H1 (cell line): ENCODE measurements around the gene FANCE. TPM values are rescaled to one million over a fixed set of nuclear protein-coding genes. Genes with fewer than 3 reads are reported as not detected.

Experiments used
- CTCF ChIA-PET: fragments of 300-600 bp; sonication (Branson Sonifier 250); formaldehyde crosslinking; loops from one replicate; lab custom pipeline; 2021; ENCODE audit not compliant: partially characterized antibody; lab: Charles Lee
- POLR2A ChIA-PET: fragments of 300-600 bp; sonication (Branson Sonifier 250); formaldehyde crosslinking; loops from one replicate; lab custom pipeline; 2021; ENCODE audit warnings: inconsistent platforms; ENCODE audit not compliant: partially characterized antibody; lab: Charles Lee
- DNase-seq, 2 experiments: peaks; one replicate each; pipeline versions ENCODE4 v3.0.0 to v3.0.0-alpha.2; 2010 to 2022; ENCODE audit warnings: low spot score in 2 of 2, low read depth in 1 of 2, mixed read lengths in 1 of 2
- FAIRE-seq: peaks from 2 replicates; lab custom pipeline; 2011; peaks lifted over from hg19 to GRCh38; lab: Jason Lieb, UNC
- H2AFZ ChIP-seq: 2 replicates; pipeline ENCODE4 v1.8.1; 2012; ENCODE audit warnings: low read length, inconsistent platforms
- H2AK5ac ChIP-seq: 2 replicates; pipeline ENCODE4 v1.6.1; 2013; ENCODE audit warnings: low read depth, low read length
- H2BK120ac ChIP-seq: replicated peaks from 2 replicates; pipeline ENCODE3; 2013; ENCODE audit warnings: low read depth, low read length, inconsistent platforms
- H2BK12ac ChIP-seq: 2 replicates; pipeline ENCODE4 v1.6.1; 2013; ENCODE audit warnings: low read depth, low read length
- H2BK15ac ChIP-seq: 2 replicates; pipeline ENCODE4 v1.6.1; 2013; ENCODE audit warnings: low read length
- H2BK20ac ChIP-seq: 2 replicates; pipeline ENCODE4 v1.6.1; 2013; ENCODE audit warnings: low read length
- H2BK5ac ChIP-seq: 2 replicates; pipeline ENCODE4 v1.6.1; 2013; ENCODE audit warnings: low read depth, low read length
- H3K14ac ChIP-seq: 2 replicates; pipeline ENCODE4 v1.6.1; 2013; ENCODE audit warnings: inconsistent platforms; ENCODE audit not compliant: insufficient read length
- H3K18ac ChIP-seq: 2 replicates; pipeline ENCODE4 v1.6.1; 2013; ENCODE audit warnings: low read length; ENCODE audit errors: extremely low read depth
- H3K23ac ChIP-seq: 2 replicates; pipeline ENCODE4 v1.6.1; 2013; ENCODE audit warnings: inconsistent platforms; ENCODE audit not compliant: insufficient read length
- H3K23me2 ChIP-seq: 2 replicates; pipeline ENCODE4 v1.6.1; 2013; ENCODE audit warnings: low read depth, low read length
- H3K27ac ChIP-seq: 2 replicates; pipeline ENCODE4 v1.6.1; 2011; ENCODE audit warnings: low read depth, low read length, inconsistent platforms
- H3K27me3 ChIP-seq, 4 experiments: replicated peaks in 1 of 4; 1 replicate in 1 of 4; 2 replicates in 3 of 4; pipeline versions ENCODE4 v1.6.1 to v1.8.1; 2011 to 2013; ENCODE audit warnings: low read length in 3 of 4, mild to moderate bottlenecking in 3 of 4, inconsistent platforms in 2 of 4, mixed read lengths in 2 of 4, moderate library complexity in 1 of 4; ENCODE audit not compliant: control insufficient read depth in 3 of 4, insufficient read depth in 3 of 4; ENCODE audit errors: extremely low read depth in 1 of 4
- H3K36me3 ChIP-seq, 4 experiments: 2 replicates each; pipeline versions ENCODE4 v1.6.1 to v1.8.1; 2011 to 2013; ENCODE audit warnings: mild to moderate bottlenecking in 4 of 4, low read length in 3 of 4, moderate library complexity in 2 of 4, control low read depth in 1 of 4, inconsistent platforms in 1 of 4; ENCODE audit not compliant: insufficient read depth in 4 of 4, control insufficient read depth in 2 of 4
- H3K4ac ChIP-seq: replicated peaks from 2 replicates; pipeline ENCODE3; 2013; ENCODE audit warnings: low read length, low read depth, mixed read lengths, inconsistent platforms; ENCODE audit not compliant: insufficient read length
- H3K4me1 ChIP-seq, 4 experiments: replicated peaks in 1 of 4; 1 replicate in 1 of 4; 2 replicates in 3 of 4; pipeline versions ENCODE4 v1.6.1 to v1.8.1; 2011 to 2013; ENCODE audit warnings: low read length in 3 of 4, inconsistent platforms in 2 of 4, mixed read lengths in 1 of 4; ENCODE audit not compliant: insufficient read depth in 4 of 4, control insufficient read depth in 3 of 4
- H3K4me2 ChIP-seq, 2 experiments: 2 replicates each; pipeline versions ENCODE4 v1.6.1 to v1.8.1; 2011 to 2013; ENCODE audit warnings: low read depth in 2 of 2, low read length in 2 of 2, control low read depth in 1 of 2, inconsistent platforms in 1 of 2, mild to moderate bottlenecking in 1 of 2; ENCODE audit not compliant: insufficient read depth in 1 of 2
- H3K4me3 ChIP-seq, 4 experiments: fragments of 200-600, 300-600 bp in 1 of 4; sonication (generic), shearing (Covaris generic), sonication (Bioruptor Twin) in 1 of 4; 2 replicates each; pipeline versions ENCODE4 v1.5.1 to v1.8.1; 2011 to 2016; ENCODE audit warnings: low read length in 4 of 4, low read depth in 3 of 4, control low read depth in 2 of 4, inconsistent platforms in 2 of 4, mild to moderate bottlenecking in 2 of 4, mixed read lengths in 1 of 4, moderate library complexity in 1 of 4; ENCODE audit not compliant: insufficient read depth in 2 of 4; ENCODE audit errors: extremely low read depth in 1 of 4
- H3K56ac ChIP-seq: replicated peaks from 2 replicates; pipeline ENCODE3; 2013; ENCODE audit warnings: low read depth, mild to moderate bottlenecking, mixed read lengths, low read length, inconsistent platforms; ENCODE audit not compliant: insufficient read length
- H3K79me1 ChIP-seq: 2 replicates; pipeline ENCODE4 v1.6.1; 2013; ENCODE audit warnings: low read depth, low read length, control low read depth
- H3K79me2 ChIP-seq, 2 experiments: 2 replicates each; pipeline versions ENCODE4 v1.6.1 to v1.8.1; 2012 to 2013; ENCODE audit warnings: low read length in 2 of 2, mild to moderate bottlenecking in 2 of 2, inconsistent platforms in 1 of 2; ENCODE audit not compliant: insufficient read depth in 2 of 2, control insufficient read depth in 1 of 2
- H3K9ac ChIP-seq, 4 experiments: replicated peaks in 1 of 4; 1 replicate in 1 of 4; 2 replicates in 3 of 4; pipeline versions ENCODE4 v1.6.1 to v1.8.1; 2011 to 2013; ENCODE audit warnings: low read depth in 3 of 4, low read length in 3 of 4, control low read depth in 2 of 4, mild to moderate bottlenecking in 2 of 4, moderate library complexity in 2 of 4, inconsistent platforms in 1 of 4; ENCODE audit errors: extremely low read depth in 1 of 4
- H3K9me3 ChIP-seq, 2 experiments: 2 replicates each; pipeline versions ENCODE4 v1.6.1 to v1.8.1; 2012 to 2013; ENCODE audit warnings: mild to moderate bottlenecking in 2 of 2, moderate library complexity in 2 of 2, control low read depth in 1 of 2, inconsistent platforms in 1 of 2, low read depth in 1 of 2, low read length in 1 of 2, mixed read lengths in 1 of 2; ENCODE audit not compliant: insufficient read depth in 2 of 2
- H4K20me1 ChIP-seq, 2 experiments: replicated peaks in 1 of 2; 2 replicates each; pipeline versions ENCODE3 to v1.8.1; 2011 to 2013; ENCODE audit warnings: inconsistent platforms in 2 of 2, low read length in 2 of 2, mild to moderate bottlenecking in 1 of 2; ENCODE audit not compliant: insufficient read depth in 2 of 2, control insufficient read depth in 1 of 2
- H4K5ac ChIP-seq: 2 replicates; pipeline ENCODE4 v1.6.1; 2013; ENCODE audit warnings: low read length, low read depth, mixed read lengths, inconsistent platforms; ENCODE audit not compliant: insufficient read length
- H4K8ac ChIP-seq: 2 replicates; pipeline ENCODE4 v1.8.0; 2013; ENCODE audit warnings: mild to moderate bottlenecking, moderate library complexity, low read length, inconsistent platforms; ENCODE audit not compliant: insufficient read depth; ENCODE audit errors: extremely low read depth
- H4K91ac ChIP-seq: replicated peaks from 2 replicates; pipeline ENCODE3; 2013; ENCODE audit warnings: low read length, mixed read lengths, inconsistent platforms; ENCODE audit not compliant: insufficient read length
- BACH1 ChIP-seq: IDR thresholded peaks from 2 replicates; pipeline ENCODE4 v1.6.1; 2012; ENCODE audit warnings: low read length, improper control_type of control experiment
- BCL11A ChIP-seq, 2 experiments: IDR thresholded peaks; one replicate each; pipeline ENCODE4 v1.6.1; 2011; ENCODE audit warnings: low read depth in 2 of 2, low read length in 2 of 2, mild to moderate bottlenecking in 2 of 2
- FOSL1 ChIP-seq: IDR thresholded peaks from 2 replicates; pipeline ENCODE4 v1.6.1; 2011; ENCODE audit warnings: mild to moderate bottlenecking, low read depth, low read length, moderate library complexity; ENCODE audit not compliant: insufficient read depth
- GABPA ChIP-seq: IDR thresholded peaks from 2 replicates; pipeline ENCODE4 v1.6.1; 2011; ENCODE audit warnings: mild to moderate bottlenecking, low read length, moderate library complexity, borderline replicate concordance; ENCODE audit not compliant: insufficient read depth
- POLR2A ChIP-seq, 2 experiments: IDR thresholded peaks; 1 replicate in 1 of 2; 2 replicates in 1 of 2; pipeline ENCODE4 v1.6.1; 2011; ENCODE audit warnings: low read depth in 2 of 2, low read length in 2 of 2, mild to moderate bottlenecking in 2 of 2; ENCODE audit errors: control extremely low read depth in 1 of 2
- RAD21 ChIP-seq, 2 experiments: IDR thresholded peaks in 1 of 2; conservative IDR thresholded peaks in 1 of 2; 2 replicates each; pipeline ENCODE4 v1.6.1; 2011; ENCODE audit warnings: low read depth in 2 of 2, low read length in 2 of 2, improper control_type of control experiment in 1 of 2, inconsistent platforms in 1 of 2, mild to moderate bottlenecking in 1 of 2, moderate library complexity in 1 of 2
- SUZ12 ChIP-seq: fragments of 200-600 bp; sonication (generic); IDR thresholded peaks from 2 replicates; pipeline ENCODE4 v1.6.1; 2012; ENCODE audit warnings: mild to moderate bottlenecking, inconsistent platforms, low read length, moderate library complexity, mixed read lengths
- TCF12 ChIP-seq: IDR thresholded peaks from 2 replicates; pipeline ENCODE4 v1.6.1; 2011; ENCODE audit warnings: low read depth, mild to moderate bottlenecking, low read length
- ZNF274 ChIP-seq: IDR thresholded peaks from 2 replicates; pipeline ENCODE4 v1.7.0; 2012; ENCODE audit warnings: low read length, borderline replicate concordance; ENCODE audit errors: extremely low read depth
- WGBS, 2 experiments: shearing (Covaris generic) in 1 of 2; methylation state at CpG; one replicate each; pipeline versions ENCODE4 v1.1.6 to v1.1.7; 2013 to 2015; ENCODE audit warnings: low lambda C conversion rate in 2 of 2, mixed read lengths in 2 of 2, inconsistent platforms in 1 of 2, low coverage in 1 of 2, missing lambda C conversion rate in 1 of 2; ENCODE audit not compliant: insufficient replicate concordance in 2 of 2, insufficient coverage in 1 of 2, insufficient read length in 1 of 2; ENCODE audit errors: extremely low coverage in 1 of 2, missing lambda C conversion rate in 1 of 2; 5-methylcytosine and 5-hydroxymethylcytosine counted together
- polyA plus RNA-seq, 7 experiments: library from polyadenylated mRNA; depleted of rRNA in 3 of 7; stranded (reverse) in 5 of 7; unstranded in 2 of 7; fragments of >200 nt in 5 of 7; fragments of 200-250 nt in 2 of 7; gene quantifications; 1 replicate in 5 of 7; 2 replicates in 1 of 7; 4 replicates in 1 of 7; pipeline versions ENCODE4 v1.2.1 to v1.2.3, GENCODE V29; 2011 to 2013; ENCODE audit warnings: missing spikeins in 2 of 7, mixed read lengths in 2 of 7
- total RNA-seq: library from RNA; stranded (reverse); fragmentation: NEBNext Ultra II Directional; extraction: Animal tissue kit (Norgen Biotek cat#: 25700); gene quantifications from 2 replicates; pipeline ENCODE4 v1.2.1, GENCODE V29; 2021
- TF ChIP-seq, protein P1 (sequence below): IDR thresholded peaks from 2 replicates; pipeline ENCODE4 v1.6.1; 2012; ENCODE audit warnings: low read length, inconsistent platforms

Gene FANCE
- total and polyA plus RNA-seq, 2 of the 8 experiments (the other 6 are each of a cell fraction or from before 2014, with no cell fraction given) = 16.1 to 17.0 TPM

DNA sequence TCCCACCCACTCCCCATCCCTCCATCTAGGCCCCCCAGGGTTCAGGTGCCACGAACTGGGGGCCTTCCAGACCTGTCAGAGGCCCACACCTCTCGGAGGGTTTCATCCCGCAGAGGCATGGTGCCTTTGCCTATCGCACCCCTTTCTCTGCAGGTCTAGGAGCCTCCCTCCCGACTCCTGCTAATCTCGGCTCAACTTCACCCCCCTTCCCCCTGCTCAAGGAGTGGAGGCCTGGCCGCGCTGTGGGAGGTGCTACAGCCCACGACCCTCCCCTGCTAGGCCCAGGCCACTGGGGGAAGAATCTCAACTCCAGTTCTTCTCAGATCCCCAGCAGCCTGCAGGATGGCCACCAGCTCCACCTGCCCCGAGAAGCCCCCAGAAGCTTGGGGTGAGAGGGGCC, 60.6 kb downstream of the FANCE start, which contains the start of gene TULP1:
Gene TULP1, minus strand, starts transcription at position 157 of the 400 bp plus-strand sequence. Its CDS starts 38 bp downstream, at position 119.
- H4K5ac ChIP-seq = no peak within 1 kb of the TSS
- H3K56ac ChIP-seq = peak within 1 kb of the TSS; percentile 6
- CTCF ChIA-PET = interaction anchor here (0.7 to 1.7 kb wide), 3 partner anchors 11 to 56 kb away, joined by 3 to 6 read pairs (median 3); no protein-coding TSS in a partner anchor
- no peak within 1 kb of the TSS for H3K27ac ChIP-seq
- POLR2A ChIA-PET = interaction anchor here (1.0 kb wide), 1 partner anchor 39 kb away, joined by 3 read pairs; no protein-coding TSS in a partner anchor
- H3K9me3 ChIP-seq = no peaks in the 10 kb centered on the region
- peak within 1 kb of the TSS; percentile 81 to 88 for H3K4me2 ChIP-seq
- no peaks in the 10 kb centered on the region for H3K79me1 ChIP-seq
- no peak within 1 kb of the TSS; the same call in 1 of the 2 replicates for H2BK15ac ChIP-seq
- FAIRE-seq (no peak), DNase-seq (no peak)
- H2BK120ac ChIP-seq = no peak within 1 kb of the TSS
- H2AFZ ChIP-seq = no peak within 1 kb of the TSS; the same call in 1 of the 2 replicates
- no peak within 1 kb of the TSS for H4K91ac ChIP-seq
- no peak within 1 kb of the TSS for H2BK12ac ChIP-seq
- H4K20me1 ChIP-seq = no peaks in the 10 kb centered on the region
- no peak within 1 kb of the TSS for H3K14ac ChIP-seq
- H3K9ac ChIP-seq = no peak within 1 kb of the TSS; a peak in 1 of 7 replicates
- H3K36me3 ChIP-seq = no peaks in the 10 kb centered on the region
- peaks cover 3 to 27% (median 17%) of the 10 kb centered on the region in 4 experiments for H3K4me1 ChIP-seq
- no peaks in the 10 kb centered on the region; the same call in 1 of the 2 replicates for H3K23me2 ChIP-seq
- no peak within 1 kb of the TSS for H2AK5ac ChIP-seq
- no peak within 1 kb of the TSS for H2BK20ac ChIP-seq
- peaks cover 0 to 17% (median 6%) of the 10 kb centered on the region in 4 experiments; a peak in 5 of 7 replicates for H3K27me3 ChIP-seq
- H3K18ac ChIP-seq = peak within 1 kb of the TSS; percentile 71; the same call in 1 of the 2 replicates
- 53% methylated on average over 9 of the region's 10 CpGs; no CpG with 5 or more reads in 1 of the 2 experiments for WGBS, 2 experiments
- H2BK5ac ChIP-seq = no peak within 1 kb of the TSS
- no peak within 1 kb of the TSS for H3K23ac ChIP-seq
- peak within 1 kb of the TSS; percentile 30 to 67 (median 41) for H3K4me3 ChIP-seq
- H4K8ac ChIP-seq = peak within 1 kb of the TSS; percentile 82
- no peak within 1 kb of the TSS for H3K4ac ChIP-seq
- H3K79me2 ChIP-seq = no peaks in the 10 kb centered on the region
- TF ChIP-seq POLR2A (IDR thresholded peaks at IDR 0.05; ENCODE audit: control extremely low read depth in 1 of 2, low read depth in 2 of 2, low read length in 2 of 2) = no peak
- TF ChIP-seq FOSL1 = no peak
- TF ChIP-seq SUZ12 = no peak
- TF ChIP-seq, protein P1, sequence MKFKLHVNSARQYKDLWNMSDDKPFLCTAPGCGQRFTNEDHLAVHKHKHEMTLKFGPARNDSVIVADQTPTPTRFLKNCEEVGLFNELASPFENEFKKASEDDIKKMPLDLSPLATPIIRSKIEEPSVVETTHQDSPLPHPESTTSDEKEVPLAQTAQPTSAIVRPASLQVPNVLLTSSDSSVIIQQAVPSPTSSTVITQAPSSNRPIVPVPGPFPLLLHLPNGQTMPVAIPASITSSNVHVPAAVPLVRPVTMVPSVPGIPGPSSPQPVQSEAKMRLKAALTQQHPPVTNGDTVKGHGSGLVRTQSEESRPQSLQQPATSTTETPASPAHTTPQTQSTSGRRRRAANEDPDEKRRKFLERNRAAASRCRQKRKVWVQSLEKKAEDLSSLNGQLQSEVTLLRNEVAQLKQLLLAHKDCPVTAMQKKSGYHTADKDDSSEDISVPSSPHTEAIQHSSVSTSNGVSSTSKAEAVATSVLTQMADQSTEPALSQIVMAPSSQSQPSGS = no peak
- no peak for TF ChIP-seq TCF12
- no peak for TF ChIP-seq RAD21 (IDR thresholded peaks at IDR 0.05 in 1 of 2, conservative IDR thresholded peaks at IDR 0.05 in 1 of 2; ENCODE audit: low read depth in 2 of 2, low read length in 2 of 2)
- no peak for TF ChIP-seq BACH1
- no peak for TF ChIP-seq GABPA
- no peak for TF ChIP-seq BCL11A (IDR thresholded peaks at IDR 0.05; ENCODE audit: low read depth in 2 of 2, low read length in 2 of 2)
- no peak for TF ChIP-seq ZNF274
